CD4-positive, alpha-beta T cell treated with Interleukin-6 for 4 hours (primary cell): ENCODE data around the gene GOLGA6L6.
"Not testable (repeated sequence)": the region's sequence is repeated elsewhere in the genome, so short reads cannot be mapped to it uniquely, and the experiment has no call there.

ENCODE experiments used
- DNase-seq: peaks from one replicate; pipeline ENCODE4 v3.0.0-alpha.2; 2020; ENCODE audit warnings: mixed read lengths

GOLGA6L6 gene

GRCh38 chr15:20541700-20542099 lies at the start of gene GOLGA6L6:
GOLGA6L6 (minus strand) TSS chr15:20541800; CDS start chr15:20541709, 91 bp downstream.
- DNase-seq: not testable (repeated sequence)

- not testable (repeated sequence) for DNase-seq
Measured at GRCh38 chr15:20590069-20590468, 48.5 kb upstream of the GOLGA6L6 start.

- not testable (repeated sequence) for DNase-seq
Measured at GRCh38 chr15:20586821-20587220, 45.2 kb upstream of the GOLGA6L6 start.

GRCh38 chr15:20582726-20583115 lies 41.1 kb upstream of the GOLGA6L6 start:
- not testable (repeated sequence) for DNase-seq

GRCh38 chr15:20582109-20582725 lies 40.6 kb upstream of the GOLGA6L6 start:
- DNase-seq: not testable (repeated sequence)

GRCh38 chr15:20581261-20582108 lies 39.9 kb upstream of the GOLGA6L6 start:
- DNase-seq: not testable (repeated sequence)

- DNase-seq: not testable (repeated sequence)
Measured at GRCh38 chr15:20579662-20580061, 38.1 kb upstream of the GOLGA6L6 start.

- peak; percentile 0 for DNase-seq
Measured at GRCh38 chr15:20551289-20551688, 9.7 kb upstream of the GOLGA6L6 start.

- not testable (repeated sequence) for DNase-seq
Measured at GRCh38 chr15:20505926-20506658, 35.5 kb downstream of the GOLGA6L6 start.

GRCh38 chr15:20502839-20503238 lies 38.8 kb downstream of the GOLGA6L6 start:
- not testable (repeated sequence) for DNase-seq

GRCh38 chr15:20501512-20502222 lies 39.9 kb downstream of the GOLGA6L6 start:
- DNase-seq: not testable (repeated sequence)

GRCh38 chr15:20497781-20498180 lies 43.8 kb downstream of the GOLGA6L6 start:
- DNase-seq: not testable (repeated sequence)

- DNase-seq: not testable (repeated sequence)
Measured at GRCh38 chr15:20493035-20493434, 48.6 kb downstream of the GOLGA6L6 start.

GRCh38 chr15:20492598-20492997 lies 49.0 kb downstream of the GOLGA6L6 start:
- DNase-seq: not testable (repeated sequence)

GRCh38 chr15:20489320-20489719 lies 52.3 kb downstream of the GOLGA6L6 start:
- not testable (repeated sequence) for DNase-seq
